HCT116 (cell line): ENCODE measurements around the gene PRR16. TPM values are rescaled to one million over a fixed set of nuclear protein-coding genes. Genes with fewer than 3 reads are reported as not detected.

Experiments
- ATAC-seq: fragments of 200-7000 bp; cut with Tn5 transposase; 2 replicates; pipeline ENCODE4 v1.9.1; 2020; ENCODE audit warnings: mild to moderate bottlenecking, moderate library complexity
- BruUV-seq: library from RNA; stranded (reverse); fragments of 400-500 nt; replicated peaks from 2 replicates; lab custom pipeline; 2021; lab: Mats Ljungman, UMichigan
- CTCF ChIA-PET: fragments of 300-600 bp; sonication (Branson Sonifier 250); formaldehyde crosslinking; loops from one replicate; lab custom pipeline; 2021; ENCODE audit warnings: antibody characterized with exemption; lab: Charles Lee
- POLR2A ChIA-PET: fragments of 300-600, 350-600 bp; sonication (Branson Sonifier 250); formaldehyde crosslinking; loops from one replicate; lab custom pipeline; 2021; ENCODE audit warnings: antibody characterized with exemption; lab: Charles Lee
- RAD21 ChIA-PET, 2 experiments: fragments of 300-600 bp; sonication (Branson Sonifier 250); formaldehyde crosslinking; loops; one replicate each; lab custom pipeline; 2023; ENCODE audit warnings: low total read pairs in 2 of 2; ENCODE audit not compliant: uncharacterized antibody in 2 of 2, unreplicated experiment in 2 of 2, low non-redundant PET in 1 of 2; lab: Charles Lee
- DNase-seq: peaks from one replicate; pipeline ENCODE4 v3.0.0-alpha.2; 2010; ENCODE audit warnings: low read depth, low spot score
- H2AFZ ChIP-seq: fragments of 200-600 bp; shearing (Covaris generic), sonication (generic); 2 replicates; pipeline ENCODE4 v1.6.1; 2017; ENCODE audit warnings: low read depth, mixed run types, mixed read lengths, antibody characterized with exemption, low read length; ENCODE audit not compliant: poor library complexity, severe bottlenecking
- H3K27ac ChIP-seq: 2 replicates; pipeline ENCODE4 v1.5.1; 2012; ENCODE audit warnings: low read depth, low read length
- H3K27me3 ChIP-seq: fragments of 200-600 bp; sonication (generic); 2 replicates; pipeline ENCODE4 v1.6.1; 2016; ENCODE audit warnings: mixed run types, low read length, mixed read lengths; ENCODE audit not compliant: insufficient read depth
- H3K36me3 ChIP-seq, 2 experiments: fragments of 200-500 bp in 1 of 2; fragments of 200-600 bp in 1 of 2; sonication (Bioruptor generic) in 1 of 2; sonication (generic) in 1 of 2; 2 replicates each; pipeline versions ENCODE4 v1.5.1 to v1.6.1; 2014 to 2016; ENCODE audit warnings: low read length in 2 of 2, inconsistent platforms in 1 of 2, mixed read lengths in 1 of 2, mixed run types in 1 of 2; ENCODE audit not compliant: insufficient read depth in 2 of 2, control insufficient read depth in 1 of 2
- H3K4me1 ChIP-seq, 2 experiments: fragments of 200-600 bp in 1 of 2; sonication (generic) in 1 of 2; 2 replicates each; pipeline versions ENCODE4 v1.5.1 to v1.6.1; 2012 to 2017; ENCODE audit warnings: low read length in 2 of 2, inconsistent platforms in 1 of 2, mild to moderate bottlenecking in 1 of 2, mixed read lengths in 1 of 2, mixed run types in 1 of 2, moderate library complexity in 1 of 2; ENCODE audit not compliant: insufficient read depth in 2 of 2, control insufficient read depth in 1 of 2
- H3K4me2 ChIP-seq: fragments of 200-600 bp; sonication (generic); 2 replicates; pipeline ENCODE4 v1.6.1; 2017; ENCODE audit warnings: mixed run types, low read length, mixed read lengths
- H3K4me3 ChIP-seq, 2 experiments: fragments of 200-600 bp in 1 of 2; sonication (generic) in 1 of 2; replicated peaks in 1 of 2; 2 replicates each; pipeline ENCODE4 v1.5.1; 2011 to 2016; ENCODE audit warnings: low read length in 2 of 2, control low read depth in 1 of 2, low read depth in 1 of 2, mild to moderate bottlenecking in 1 of 2, mixed read lengths in 1 of 2, mixed run types in 1 of 2
- H3K79me2 ChIP-seq: fragments of 200-600 bp; sonication (generic); 2 replicates; pipeline ENCODE4 v1.6.1; 2017; ENCODE audit warnings: mild to moderate bottlenecking, mixed run types, low read length, moderate library complexity, mixed read lengths; ENCODE audit not compliant: insufficient read depth
- H3K9ac ChIP-seq: fragments of 200-600 bp; sonication (generic); 2 replicates; pipeline ENCODE4 v1.6.1; 2016; ENCODE audit warnings: low read length, mixed read lengths
- H3K9me2 ChIP-seq: fragments of 200-600 bp; sonication (generic), shearing (Covaris generic); 2 replicates; pipeline ENCODE4 v1.6.1; 2017; ENCODE audit warnings: mixed run types, mild to moderate bottlenecking, moderate library complexity; ENCODE audit not compliant: insufficient read depth
- H3K9me3 ChIP-seq, 2 experiments: fragments of 200-500 bp in 1 of 2; fragments of 200-600 bp in 1 of 2; sonication (Bioruptor generic) in 1 of 2; sonication (generic) in 1 of 2; 2 replicates each; pipeline ENCODE4 v1.6.1; 2014 to 2017; ENCODE audit warnings: low read length in 2 of 2, mixed read lengths in 2 of 2, inconsistent platforms in 1 of 2, low read depth in 1 of 2, mild to moderate bottlenecking in 1 of 2, mixed run types in 1 of 2, moderate library complexity in 1 of 2; ENCODE audit not compliant: control insufficient read depth in 1 of 2, insufficient read depth in 1 of 2
- H4K20me1 ChIP-seq: fragments of 200-600 bp; sonication (generic), shearing (Covaris generic); 2 replicates; pipeline ENCODE4 v1.6.1; 2017; ENCODE audit warnings: mixed run types, mild to moderate bottlenecking, moderate library complexity; ENCODE audit not compliant: insufficient read depth
- CTCF ChIP-seq, 3 experiments: fragments of 200-600 bp in 1 of 3; sonication (generic) in 1 of 3; IDR thresholded peaks in 2 of 3; conservative IDR thresholded peaks in 1 of 3; 2 replicates each; pipeline ENCODE4 v1.5.1; 2012 to 2017; ENCODE audit warnings: low read depth in 2 of 3, low read length in 2 of 3, antibody characterized with exemption in 1 of 3, borderline replicate concordance in 1 of 3, control low read depth in 1 of 3, mild to moderate bottlenecking in 1 of 3, mixed read lengths in 1 of 3, mixed run types in 1 of 3, moderate library complexity in 1 of 3; ENCODE audit not compliant: insufficient read depth in 1 of 3
- POLR2A ChIP-seq: IDR thresholded peaks from 2 replicates; pipeline ENCODE4 v1.7.0; 2011; ENCODE audit warnings: borderline replicate concordance; ENCODE audit not compliant: insufficient read depth, insufficient read length; ENCODE audit errors: extremely low read depth
- SIN3A ChIP-seq: IDR thresholded peaks from 2 replicates; pipeline ENCODE4 v1.6.1; 2012; ENCODE audit warnings: low read depth
- TCF7L2 ChIP-seq: IDR thresholded peaks from 2 replicates; pipeline ENCODE4 v1.7.0; 2011; ENCODE audit warnings: borderline replicate concordance, inconsistent platforms; ENCODE audit not compliant: insufficient read depth, insufficient read length; ENCODE audit errors: extremely low read depth
- ZBTB33 ChIP-seq: IDR thresholded peaks from 2 replicates; pipeline ENCODE4 v1.6.1; 2011; ENCODE audit warnings: mild to moderate bottlenecking, low read length, moderate library complexity; ENCODE audit not compliant: insufficient replicate concordance; ENCODE audit errors: extremely low read depth
- ZFX ChIP-seq: fragments of 450-650 bp; IDR thresholded peaks from 2 replicates; pipeline ENCODE4 v1.6.1; 2017
- intact Hi-C: fragments of 100-400 bp; cut with micrococcal nuclease; formaldehyde crosslinking; loops from 2 replicates; pipeline ENCODE4 v1.10.0; 2022
- total RNA-seq: library from RNA; stranded (reverse); gene quantifications from one replicate; pipeline ENCODE4 v1.2.1, GENCODE V29; 2021; ENCODE audit not compliant: unreplicated experiment
- TF ChIP-seq, protein P1 (sequence below): IDR thresholded peaks from 2 replicates; pipeline ENCODE4 v1.6.1; 2012

The PRR16 gene
- total RNA-seq, 1 experiment from 2014 or later, result 0.42 TPM

GRCh38 chr5:120550358-120550757 is 86.3 kb downstream of the PRR16 start:
- no TSS peak for BruUV-seq
- no peak overlapping the region for H3K4me2 ChIP-seq
- CTCF ChIA-PET, result no interaction called here
- TF ChIP-seq CTCF (IDR thresholded peaks at IDR 0.05 in 2 of 3, conservative IDR thresholded peaks at IDR 0.05 in 1 of 3; ENCODE audit: borderline replicate concordance in 1 of 3, insufficient read depth in 1 of 3, low read depth in 2 of 3, low read length in 2 of 3) (no peak), TCF7L2 (no peak), ZFX (no peak), SIN3A (no peak), POLR2A (no peak)
- TF ChIP-seq, protein P1, sequence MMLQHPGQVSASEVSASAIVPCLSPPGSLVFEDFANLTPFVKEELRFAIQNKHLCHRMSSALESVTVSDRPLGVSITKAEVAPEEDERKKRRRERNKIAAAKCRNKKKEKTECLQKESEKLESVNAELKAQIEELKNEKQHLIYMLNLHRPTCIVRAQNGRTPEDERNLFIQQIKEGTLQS, result no peak
- TF ChIP-seq, all 23 proteins: peak for 0
- no peak overlapping the region for H3K27ac ChIP-seq
- no peak overlapping the region for H3K9ac ChIP-seq
- H3K4me3 ChIP-seq, result no peak overlapping the region
- ATAC-seq, result no peak
- ChIA-PET RAD21 (no interaction called here), POLR2A (no interaction called here)
- no peak overlapping the region for H2AFZ ChIP-seq
- H4K20me1 ChIP-seq, result no peaks in the 10 kb centered on the region
- H3K9me3 ChIP-seq, result no peaks in the 10 kb centered on the region
- no peaks in the 10 kb centered on the region for H3K9me2 ChIP-seq
- intact Hi-C loops, result no loop called here
- H3K27me3 ChIP-seq, result no peaks in the 10 kb centered on the region
- H3K4me1 ChIP-seq, result no peaks in the 10 kb centered on the region
- no peaks in the 10 kb centered on the region for H3K79me2 ChIP-seq
- no peaks in the 10 kb centered on the region for H3K36me3 ChIP-seq
- DNase-seq, result no peak

DNA sequence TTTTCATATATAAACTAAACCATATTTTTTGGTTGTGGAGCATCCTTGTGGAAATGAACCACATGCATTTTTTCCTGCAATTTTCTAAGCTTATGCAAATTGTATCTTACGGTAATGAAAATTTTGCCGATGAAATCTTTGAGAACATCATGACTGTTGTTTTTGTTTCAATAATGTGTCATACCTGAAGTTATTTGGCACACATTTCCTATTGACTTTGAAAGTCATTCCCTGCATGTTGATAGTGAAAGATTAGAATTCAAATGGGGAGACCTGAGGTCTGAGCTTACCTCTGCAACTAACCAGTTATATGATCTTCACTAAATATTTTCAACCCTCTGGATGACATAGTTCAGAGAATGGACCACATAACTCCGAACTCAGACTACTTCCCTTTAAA is 88.5 kb downstream of the PRR16 start:
- TF ChIP-seq ZBTB33 (no peak), CTCF (IDR thresholded peaks at IDR 0.05 in 2 of 3, conservative IDR thresholded peaks at IDR 0.05 in 1 of 3; ENCODE audit: borderline replicate concordance in 1 of 3, insufficient read depth in 1 of 3, low read depth in 2 of 3, low read length in 2 of 3) (no peak)
- H2AFZ ChIP-seq, result no peak overlapping the region
- ATAC-seq (no peak), DNase-seq (no peak)
- H4K20me1 ChIP-seq, result no peaks in the 10 kb centered on the region
- RAD21 ChIA-PET, result no interaction called here
- no peak overlapping the region for H3K4me3 ChIP-seq
- no peak overlapping the region for H3K27ac ChIP-seq
- H3K36me3 ChIP-seq, result no peaks in the 10 kb centered on the region
- H3K27me3 ChIP-seq, result no peaks in the 10 kb centered on the region
- H3K9me2 ChIP-seq, result no peaks in the 10 kb centered on the region
- H3K9me3 ChIP-seq, result no peaks in the 10 kb centered on the region
- intact Hi-C loops, result no loop called here
- CTCF ChIA-PET, result no interaction called here
- H3K79me2 ChIP-seq, result no peaks in the 10 kb centered on the region
- POLR2A ChIA-PET, result no interaction called here
- no TSS peak for BruUV-seq
- no peaks in the 10 kb centered on the region for H3K4me1 ChIP-seq
- H3K9ac ChIP-seq, result no peak overlapping the region
- H3K4me2 ChIP-seq, result no peak overlapping the region
